Dermis microvascular lymphatic vessel endothelial cell (primary cell): ENCODE results near the gene NR4A1. TPM values are rescaled to one million over a fixed set of nuclear protein-coding genes. Genes with fewer than 3 reads are reported as not detected.

Source experiments
- DNase-seq, 2 donors: peaks; one replicate each; pipeline versions ENCODE4 v3.0.0 to v3.0.0-alpha.2; 2010; ENCODE audit warnings: low read depth in 2 of 2
- total RNA-seq: library from RNA; depleted of rRNA; stranded (reverse); fragments of >200 nt; gene quantifications from 2 replicates; pipeline ENCODE4 v1.2.1, GENCODE V29; 2014

Gene NR4A1
- total RNA-seq, 1 donor from 2014 or later, result 0.77 TPM

GRCh38 chr12:52041695-52042123 is 9.5 kb upstream of the NR4A1 start:
- no peak for DNase-seq

DNA sequence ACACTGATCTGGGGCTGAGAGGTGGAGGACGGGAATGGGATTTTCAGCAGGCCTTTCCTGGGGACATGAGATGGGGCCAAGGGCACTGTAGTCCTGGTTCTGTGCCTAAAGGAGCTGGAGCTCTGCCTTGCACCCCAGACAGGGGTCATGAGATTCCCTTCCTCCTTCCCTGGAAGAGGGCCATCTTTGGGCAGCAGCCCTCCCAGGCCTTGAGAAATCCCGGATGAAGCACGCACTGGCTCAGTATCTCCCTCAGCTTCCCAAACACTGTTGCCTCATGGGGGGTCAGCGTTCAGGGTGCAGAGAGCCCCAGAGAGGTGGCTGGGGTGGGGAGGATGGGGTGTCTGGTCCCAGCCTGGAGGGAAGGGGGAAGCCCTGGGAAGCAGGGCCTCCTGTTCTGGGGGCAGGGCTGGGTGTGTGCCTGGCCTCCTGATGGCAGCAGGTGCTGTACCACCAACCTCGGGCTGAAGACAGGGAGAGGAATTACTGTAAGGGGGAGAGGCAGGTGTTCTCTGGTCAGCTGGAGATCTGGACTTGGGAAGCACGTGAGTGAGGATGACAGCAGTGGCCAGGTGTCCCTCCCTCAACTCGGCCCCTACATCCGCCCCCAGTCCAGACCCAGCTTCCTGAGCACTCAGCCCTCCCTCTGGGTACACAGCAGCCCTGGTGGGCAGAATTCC is 8.4 kb upstream of the NR4A1 start:
- DNase-seq, result no peak

DNA sequence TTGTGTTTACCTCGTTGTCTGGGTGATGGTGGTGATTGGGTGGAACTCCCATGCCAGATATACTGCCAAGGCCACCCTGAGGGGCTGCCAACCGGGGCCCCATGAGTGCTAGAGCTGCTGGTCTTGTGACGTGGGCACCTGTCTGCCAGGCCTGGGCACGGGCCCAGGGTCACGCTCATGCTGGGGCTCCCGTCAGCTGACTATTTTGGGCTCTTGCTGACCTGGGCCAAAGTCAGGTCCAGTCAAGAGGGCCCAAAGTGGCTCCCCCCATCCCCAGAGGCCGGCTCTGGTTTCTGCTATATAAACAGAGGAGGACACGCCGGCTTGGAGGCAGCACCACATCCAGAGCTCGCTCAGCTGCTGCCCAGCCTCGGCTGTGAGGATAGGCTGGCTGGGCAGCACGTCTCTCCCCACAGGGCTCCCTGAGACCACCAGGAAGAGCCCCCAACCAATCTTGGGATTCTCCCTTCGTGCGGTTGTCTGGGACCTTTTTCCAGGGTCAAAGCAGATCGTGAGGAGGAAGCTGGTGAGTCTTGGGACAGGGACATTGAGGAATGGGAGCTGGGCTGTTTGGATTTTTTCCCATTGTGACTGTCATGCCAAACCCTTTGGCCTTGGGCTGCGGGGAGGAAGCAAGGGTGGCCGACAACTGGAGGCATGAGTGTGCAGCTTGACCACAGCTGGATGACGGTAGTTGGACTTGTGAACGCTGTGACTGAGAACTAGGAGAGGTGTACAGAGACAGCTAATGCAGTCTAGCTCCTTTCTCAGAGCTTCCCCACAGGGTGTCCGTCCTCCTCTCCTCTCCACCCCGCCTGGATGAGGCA is 7.6 kb upstream of the NR4A1 start:
- no peak for DNase-seq

DNA sequence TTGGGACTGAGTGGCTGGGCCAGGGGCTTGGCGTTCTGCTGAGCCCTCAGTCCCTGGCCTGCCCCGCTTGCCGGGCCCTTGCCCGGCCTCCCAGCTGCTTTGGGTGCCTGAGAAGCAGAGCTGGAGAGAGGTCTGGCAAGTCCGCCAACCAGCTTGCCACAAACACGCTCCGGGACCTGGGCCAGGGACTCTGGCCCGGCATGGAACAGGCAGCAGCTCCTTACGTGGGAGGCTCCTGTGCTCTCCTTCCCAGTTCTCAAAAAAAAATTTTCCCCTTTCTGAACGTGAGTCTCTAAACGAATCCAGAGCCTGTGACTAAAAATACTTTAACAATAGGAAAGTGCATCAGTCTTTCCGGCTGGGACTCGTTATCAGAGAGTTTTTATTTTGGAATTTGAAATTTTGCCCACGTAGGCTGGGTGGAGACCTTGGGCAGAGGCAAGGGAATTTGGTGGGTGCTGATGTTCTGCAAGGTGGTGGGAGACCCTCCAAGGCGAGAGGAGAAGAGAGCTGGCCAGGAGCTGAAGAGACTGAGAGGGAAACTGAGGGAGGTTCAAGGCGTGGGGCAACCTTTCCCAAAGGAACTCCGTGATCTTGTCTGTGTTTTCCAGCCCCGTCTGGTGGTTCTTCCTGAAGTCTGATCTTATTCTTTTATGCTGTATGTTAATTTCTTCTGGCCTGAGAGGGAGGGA is 6.8 kb upstream of the NR4A1 start:
- DNase-seq, result peak; percentile 73 to 79

DNA sequence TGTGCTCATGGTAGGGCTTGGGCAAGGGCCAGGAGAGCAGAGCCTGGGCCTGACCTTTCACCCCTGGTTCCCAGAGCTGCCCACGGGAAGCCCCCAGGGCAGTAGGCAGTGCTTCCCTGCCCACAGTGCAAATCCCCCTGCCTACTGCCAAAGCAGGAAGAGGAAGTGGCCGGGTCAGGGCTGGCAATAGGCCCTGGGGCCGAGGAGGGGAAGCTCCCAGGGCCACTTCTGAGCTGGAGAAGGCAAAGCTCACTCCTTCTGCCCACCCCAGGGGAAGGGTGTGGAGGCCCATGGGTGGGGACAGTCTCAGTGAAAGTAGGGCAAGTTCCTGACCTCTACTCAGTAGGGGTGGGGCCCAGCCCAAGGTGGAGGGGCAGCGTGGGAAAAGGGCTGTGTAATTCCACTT is 5.4 kb upstream of the NR4A1 start:
- peak in 1 of 2 donors; percentile 39 for DNase-seq

DNA sequence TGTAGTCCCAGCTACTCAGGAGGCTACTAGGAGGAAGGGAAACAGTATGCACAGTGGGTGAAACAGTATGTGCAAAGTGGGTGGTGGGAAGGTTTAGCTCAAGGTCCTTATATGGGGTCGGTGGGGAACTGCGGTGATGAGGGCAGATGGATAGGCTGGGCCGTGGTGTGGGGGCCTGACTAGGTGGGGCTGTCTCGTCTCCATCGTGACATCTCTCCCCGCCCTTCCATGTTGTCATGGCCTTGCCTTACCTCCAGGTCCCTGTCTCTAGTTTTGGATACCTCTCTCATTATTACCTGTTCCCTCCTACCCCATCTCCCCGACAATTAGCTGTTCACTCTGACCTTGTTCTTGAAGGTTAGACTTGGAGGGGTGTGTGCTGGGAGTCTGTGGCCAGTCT is 4.4 kb upstream of the NR4A1 start:
- no peak for DNase-seq

DNA sequence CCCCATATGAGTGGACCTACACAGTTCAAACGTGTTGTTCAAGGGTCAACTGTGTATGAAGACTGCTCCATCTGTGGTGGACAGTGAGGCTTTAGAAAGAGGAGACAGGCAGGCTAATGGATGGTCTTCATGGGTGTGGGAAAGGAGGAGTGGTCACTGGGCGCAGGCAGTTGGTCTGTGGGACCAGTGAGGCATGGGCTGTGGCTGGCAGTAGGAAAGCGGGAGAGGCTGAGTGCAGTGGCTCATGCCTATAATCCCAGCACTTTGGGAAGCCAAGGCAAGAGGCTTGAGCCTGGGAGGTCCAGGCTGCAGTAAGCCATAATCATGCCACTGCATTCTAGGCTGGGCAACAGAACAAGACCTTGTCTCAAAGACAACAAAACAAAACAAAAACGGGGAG is 2.0 kb upstream of the NR4A1 start:
- no peak for DNase-seq

- DNase-seq, result no peak
Observed at GRCh38 chr12:52049688-52050087, 1.6 kb upstream of the NR4A1 start.

GRCh38 chr12:52050116-52050757 is 1.0 kb upstream of the NR4A1 start:
- no peak for DNase-seq

- DNase-seq, result no peak
Observed at GRCh38 chr12:52052468-52053186, 1.4 kb downstream of the NR4A1 start.

DNA sequence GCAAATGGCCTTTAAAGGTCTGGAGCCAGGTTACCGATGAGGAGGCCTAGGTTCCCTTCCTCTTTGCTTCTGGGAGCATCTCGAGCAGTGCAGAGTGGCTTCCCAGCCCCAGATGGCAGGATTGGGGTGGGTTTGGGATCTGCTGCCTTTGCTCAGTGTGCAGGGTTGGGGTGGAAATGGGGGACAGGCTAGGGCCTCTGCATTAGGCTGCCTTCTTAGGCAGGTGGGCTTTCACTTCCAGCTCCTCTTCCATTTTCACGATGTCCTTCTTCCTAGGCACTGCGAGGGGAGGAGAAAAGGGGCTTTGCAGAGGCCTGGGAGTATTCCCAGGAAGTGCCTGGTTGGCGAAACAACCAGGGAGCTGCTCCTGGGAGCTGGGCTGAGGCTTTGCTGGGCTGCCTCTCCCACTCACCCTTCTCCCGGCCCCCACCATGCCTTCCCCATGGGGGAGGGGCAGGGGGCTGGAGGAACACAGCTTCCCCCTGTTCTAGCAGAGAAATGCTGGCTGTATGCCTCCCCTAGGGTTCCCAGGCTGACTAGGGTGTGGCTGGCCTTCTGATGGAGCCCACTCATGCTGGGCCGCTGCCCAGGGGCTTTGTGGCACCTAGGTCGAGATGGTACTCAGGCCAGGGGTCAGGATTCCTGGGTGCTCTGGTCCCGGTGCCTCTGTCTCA is 2.4 kb downstream of the NR4A1 start:
- no peak for DNase-seq

DNA sequence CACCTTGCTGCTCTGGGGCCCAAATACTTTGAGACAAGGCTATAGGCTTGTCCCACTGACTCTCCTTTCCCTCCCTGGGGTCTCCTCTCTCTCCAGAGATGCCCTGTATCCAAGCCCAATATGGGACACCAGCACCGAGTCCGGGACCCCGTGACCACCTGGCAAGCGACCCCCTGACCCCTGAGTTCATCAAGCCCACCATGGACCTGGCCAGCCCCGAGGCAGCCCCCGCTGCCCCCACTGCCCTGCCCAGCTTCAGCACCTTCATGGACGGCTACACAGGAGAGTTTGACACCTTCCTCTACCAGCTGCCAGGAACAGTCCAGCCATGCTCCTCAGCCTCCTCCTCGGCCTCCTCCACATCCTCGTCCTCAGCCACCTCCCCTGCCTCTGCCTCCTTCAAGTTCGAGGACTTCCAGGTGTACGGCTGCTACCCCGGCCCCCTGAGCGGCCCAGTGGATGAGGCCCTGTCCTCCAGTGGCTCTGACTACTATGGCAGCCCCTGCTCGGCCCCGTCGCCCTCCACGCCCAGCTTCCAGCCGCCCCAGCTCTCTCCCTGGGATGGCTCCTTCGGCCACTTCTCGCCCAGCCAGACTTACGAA is 3.1 kb downstream of the NR4A1 start:
- no peak for DNase-seq

DNA sequence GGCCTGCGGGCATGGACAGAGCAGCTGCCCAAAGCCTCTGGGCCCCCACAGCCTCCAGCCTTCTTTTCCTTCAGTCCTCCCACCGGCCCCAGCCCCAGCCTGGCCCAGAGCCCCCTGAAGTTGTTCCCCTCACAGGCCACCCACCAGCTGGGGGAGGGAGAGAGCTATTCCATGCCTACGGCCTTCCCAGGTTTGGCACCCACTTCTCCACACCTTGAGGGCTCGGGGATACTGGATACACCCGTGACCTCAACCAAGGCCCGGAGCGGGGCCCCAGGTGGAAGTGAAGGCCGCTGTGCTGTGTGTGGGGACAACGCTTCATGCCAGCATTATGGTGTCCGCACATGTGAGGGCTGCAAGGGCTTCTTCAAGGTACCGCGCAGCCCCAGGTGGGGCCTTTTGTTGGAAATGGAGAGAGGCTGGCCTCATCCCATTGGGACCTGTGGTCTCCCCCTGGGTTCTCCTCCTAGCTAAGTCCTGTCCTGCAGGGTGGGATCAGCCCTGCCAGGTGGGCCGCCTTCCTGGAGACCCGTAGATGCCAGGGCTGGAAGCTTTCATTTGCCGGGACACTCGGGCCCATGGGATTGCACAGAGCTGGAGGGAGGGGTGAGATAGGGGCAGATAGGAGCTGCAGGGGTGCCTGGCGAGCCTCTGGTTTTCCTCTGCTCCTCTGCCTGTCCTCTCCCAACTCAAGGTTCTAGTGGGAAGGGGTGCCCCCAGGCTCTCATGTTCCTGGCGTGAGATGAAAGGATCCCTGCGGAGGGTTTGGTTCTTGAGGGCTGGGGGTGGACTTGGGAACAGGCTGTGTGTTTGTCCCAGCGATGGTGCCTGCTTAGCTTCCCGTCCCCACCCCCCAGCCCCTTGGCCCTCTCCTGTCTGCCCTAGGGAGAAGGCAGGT is 3.8 kb downstream of the NR4A1 start:
- DNase-seq, result no peak

GRCh38 chr12:52055731-52056711 is 4.8 kb downstream of the NR4A1 start:
- no peak for DNase-seq

DNA sequence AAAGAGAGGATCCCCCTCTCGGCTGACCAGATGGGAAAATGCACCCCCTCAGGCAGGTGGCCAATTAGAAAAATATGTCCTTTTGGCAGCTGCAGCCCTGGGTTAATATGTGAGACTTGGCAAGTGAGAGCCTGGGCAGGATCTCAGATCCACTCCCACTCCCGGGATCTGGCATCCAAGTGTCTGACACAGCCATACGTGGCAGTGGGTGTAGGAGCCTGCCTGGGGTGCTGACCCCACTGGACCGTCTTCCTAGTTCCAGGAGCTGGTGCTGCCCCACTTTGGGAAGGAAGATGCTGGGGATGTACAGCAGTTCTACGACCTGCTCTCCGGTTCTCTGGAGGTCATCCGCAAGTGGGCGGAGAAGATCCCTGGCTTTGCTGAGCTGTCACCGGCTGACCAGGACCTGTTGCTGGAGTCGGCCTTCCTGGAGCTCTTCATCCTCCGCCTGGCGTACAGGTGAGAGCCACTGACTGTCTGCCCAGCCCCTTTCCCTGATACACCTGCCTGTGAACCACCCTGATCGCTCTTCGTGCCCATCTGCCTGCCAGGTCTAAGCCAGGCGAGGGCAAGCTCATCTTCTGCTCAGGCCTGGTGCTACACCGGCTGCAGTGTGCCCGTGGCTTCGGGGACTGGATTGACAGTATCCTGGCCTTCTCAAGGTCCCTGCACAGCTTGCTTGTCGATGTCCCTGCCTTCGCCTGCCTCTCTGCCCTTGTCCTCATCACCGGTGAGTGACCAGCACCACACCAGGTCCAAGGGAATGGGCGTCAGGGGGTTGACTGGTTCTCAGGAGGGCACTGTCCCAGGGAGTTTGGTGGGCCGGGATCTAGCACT is 5.8 kb downstream of the NR4A1 start:
- no peak for DNase-seq

GRCh38 chr12:52057638-52058576 is 6.7 kb downstream of the NR4A1 start:
- DNase-seq, result no peak
